ENCODE data around the gene DLAT. TPM values are rescaled to one million over a fixed set of nuclear protein-coding genes. Genes with fewer than 3 reads are reported as not detected.

Gene DLAT
- 14.0 and 15.3 TPM in 2 replicates for total RNA-seq

GRCh38 chr11:112024773-112025678 lies at the start of gene DLAT:
Gene DLAT, plus strand, starts transcription at chr11:112025408. Its CDS starts 65 bp downstream, at chr11:112025473.

GRCh38 chr11:112073941-112074811 lies 49.0 kb downstream of the DLAT start, which contains the start of the genes NKAPD1 and PIH1D2:
Gene NKAPD1, plus strand, starts transcription at chr11:112074299. Its CDS starts 1,276 bp downstream, at chr11:112075575.
Gene PIH1D2, minus strand, starts transcription at chr11:112074017. Its CDS starts 843 bp downstream, at chr11:112073174.

GRCh38 chr11:112086422-112087191 lies 61.4 kb downstream of the DLAT start, which contains the start of the genes SDHD and TIMM8B:
Gene SDHD, plus strand, starts transcription at chr11:112086873. Its CDS starts 35 bp downstream, at chr11:112086908.
Gene TIMM8B, minus strand, starts transcription at chr11:112086756. Its CDS starts 33 bp downstream, at chr11:112086723.

Other genes starting within 250 kb of the DLAT start
- gene ALG9, start 153.8 kb upstream of the DLAT start, total RNA-seq = 13.5 and 18.2 TPM in 2 replicates
- gene FDXACB1, start 146.2 kb upstream of the DLAT start, total RNA-seq = 1.5 and 2.5 TPM in 2 replicates
- 19.3 and 24.9 TPM in 2 replicates for gene CFAP68, start 145.9 kb upstream of the DLAT start, total RNA-seq
- 53.4 and 56.3 TPM in 2 replicates for gene CRYAB, start 113.6 kb upstream of the DLAT start, total RNA-seq
- gene HSPB2, start 112.7 kb upstream of the DLAT start, total RNA-seq = 0.94 and 2.0 TPM in 2 replicates
- gene C11orf52, start 106.5 kb upstream of the DLAT start, total RNA-seq = 1.4 and 2.2 TPM in 2 replicates
- gene DIXDC1, start 88.1 kb upstream of the DLAT start, total RNA-seq = 15.8 and 16.3 TPM in 2 replicates
- gene PIH1D2, start 48.6 kb downstream of the DLAT start, total RNA-seq = 0.87 and 1.8 TPM in 2 replicates
- gene NKAPD1, start 48.9 kb downstream of the DLAT start, total RNA-seq = 13.3 and 18.9 TPM in 2 replicates
- gene TIMM8B, start 61.3 kb downstream of the DLAT start, total RNA-seq = 35.3 and 36.7 TPM in 2 replicates
- 88.9 and 89.9 TPM in 2 replicates for gene SDHD, start 61.5 kb downstream of the DLAT start, total RNA-seq
- 0.24 and 0.37 TPM in 2 replicates for gene IL18, start 138.7 kb downstream of the DLAT start, total RNA-seq
- gene TEX12, start 142.0 kb downstream of the DLAT start, total RNA-seq = 0.31 TPM in 1 of 2 replicates, not detected in the other
- 0.81 and 1.2 TPM in 2 replicates for gene BCO2, start 150.1 kb downstream of the DLAT start, total RNA-seq
- gene PTS, start 201.0 kb downstream of the DLAT start, total RNA-seq = 17.2 and 17.7 TPM in 2 replicates
- gene PLET1, start 235.5 kb downstream of the DLAT start, total RNA-seq = not detected in 2 replicates